Spleen (tissue), 11 donors: ENCODE measurements around the gene STYXL1. TPM values are rescaled to one million over a fixed set of nuclear protein-coding genes. Genes with fewer than 3 reads are reported as not detected.

Experiments used
- DNase-seq: peaks from one replicate; pipeline ENCODE4 v3.0.0-alpha.2; 2020
- H3K27ac ChIP-seq, 8 donors: fragments of 200-600 bp; sonication (generic) in 7 of 8; 1 replicate in 4 of 8; 2 replicates in 4 of 8; pipeline versions ENCODE4 v1.5.0 to v1.8.0; 2016 to 2021; ENCODE audit warnings: inconsistent platforms in 4 of 8, mild to moderate bottlenecking in 4 of 8, moderate library complexity in 1 of 8
- H3K27me3 ChIP-seq, 7 donors: fragments of 200-600 bp; sonication (generic) in 6 of 7; replicated peaks in 1 of 7; 1 replicate in 4 of 7; 2 replicates in 3 of 7; pipeline versions ENCODE4 v1.5.0 to v1.8.0; 2016 to 2021; ENCODE audit warnings: inconsistent platforms in 3 of 7, mild to moderate bottlenecking in 1 of 7
- H3K36me3 ChIP-seq, 6 donors: fragments of 200-600 bp; sonication (generic) in 5 of 6; 1 replicate in 4 of 6; 2 replicates in 2 of 6; pipeline versions ENCODE4 v1.5.0 to v1.8.0; 2016 to 2021; ENCODE audit warnings: inconsistent platforms in 2 of 6
- H3K4me1 ChIP-seq, 6 donors: fragments of 200-600 bp; sonication (generic) in 5 of 6; 1 replicate in 3 of 6; 2 replicates in 3 of 6; pipeline versions ENCODE4 v1.5.0 to v1.8.0; 2016 to 2021; ENCODE audit warnings: inconsistent platforms in 3 of 6
- H3K4me3 ChIP-seq, 8 donors: fragments of 200-600 bp; sonication (generic) in 7 of 8; 1 replicate in 4 of 8; 2 replicates in 4 of 8; pipeline versions ENCODE4 v1.5.0 to v1.8.0; 2016 to 2021; ENCODE audit warnings: inconsistent platforms in 4 of 8, mild to moderate bottlenecking in 4 of 8, moderate library complexity in 2 of 8
- H3K9me3 ChIP-seq, 8 donors: fragments of 200-600 bp; sonication (generic) in 7 of 8; 1 replicate in 4 of 8; 2 replicates in 4 of 8; pipeline versions ENCODE4 v1.5.0 to v1.8.0; 2016 to 2021; ENCODE audit warnings: inconsistent platforms in 4 of 8
- POLR2A ChIP-seq, 3 donors: fragments of 450-650 bp; IDR thresholded peaks; one replicate each; pipeline ENCODE4 v1.5.1; 2017; ENCODE audit warnings: antibody characterized with exemption in 3 of 3, mild to moderate bottlenecking in 1 of 3
- POLR2AphosphoS5 ChIP-seq, 3 donors: sonication (generic); formaldehyde crosslinking; IDR thresholded peaks; one replicate each; pipeline ENCODE4 v1.5.1; 2017; ENCODE audit warnings: antibody characterized with exemption in 3 of 3
- WGBS, 5 donors: extraction: QIAGEN DNeasy Blood & Tissue Kit in 3 of 5; methylation state at CpG; one replicate each; pipeline versions ENCODE4 v1.1.5 to v1.1.7; 2013 to 2018; 5-methylcytosine and 5-hydroxymethylcytosine counted together
- intact Hi-C: fragments of 100-400 bp; cut with DNase I; formaldehyde crosslinking; loops from one replicate; pipeline ENCODE4 v1.15.0; 2023; ENCODE audit warnings: low total_unique reads
- polyA plus RNA-seq, 3 donors: library from polyadenylated mRNA; stranded (reverse); fragments of 200-250 nt; gene quantifications; one replicate each; pipeline ENCODE4 v1.2.1, GENCODE V29; 2013
- total RNA-seq, 7 donors: library from RNA; depleted of rRNA in 3 of 7; stranded (reverse); fragments of >200 nt in 3 of 7; fragmentation: NEBNext Ultra II Directional in 4 of 7; extraction: Animal tissue kit (Norgen Biotek cat#: 25700) in 4 of 7; gene quantifications; one replicate each; pipeline versions ENCODE4 v1.1.0 to v1.2.1, GENCODE V29; 2016 to 2021
- TF ChIP-seq, protein P1 (sequence below), 11 experiments: fragments of 200-600 bp in 7 of 11; fragments of 450-650 bp in 4 of 11; sonication (generic) in 4 of 11; IDR thresholded peaks in 8 of 11; conservative IDR thresholded peaks in 3 of 11; 1 replicate in 7 of 11; 2 replicates in 4 of 11; pipeline versions ENCODE4 v1.4.0 to v1.8.0; 2016 to 2021; ENCODE audit warnings: antibody characterized with exemption in 11 of 11, inconsistent platforms in 4 of 11, mild to moderate bottlenecking in 1 of 11
- donor health status: healthy with polysubstance abuse.
- donor health status: DM: no; HTN: no; CAD: no; lungs with moderate emphysema.
- donor health status: DM: no; HTN: no; CAD: no.
- donor health status: Bipolar disorder and iron deficiency.
- donor health status: healthy.
- donor health status: DM: no; HTN: no; CAD: no.
- donor health status: DM: yes; HTN: yes; CAD: no.

STYXL1 gene
- total and polyA plus RNA-seq, 10 donors, result 18.3 to 60.4 (median 34.4) TPM

DNA sequence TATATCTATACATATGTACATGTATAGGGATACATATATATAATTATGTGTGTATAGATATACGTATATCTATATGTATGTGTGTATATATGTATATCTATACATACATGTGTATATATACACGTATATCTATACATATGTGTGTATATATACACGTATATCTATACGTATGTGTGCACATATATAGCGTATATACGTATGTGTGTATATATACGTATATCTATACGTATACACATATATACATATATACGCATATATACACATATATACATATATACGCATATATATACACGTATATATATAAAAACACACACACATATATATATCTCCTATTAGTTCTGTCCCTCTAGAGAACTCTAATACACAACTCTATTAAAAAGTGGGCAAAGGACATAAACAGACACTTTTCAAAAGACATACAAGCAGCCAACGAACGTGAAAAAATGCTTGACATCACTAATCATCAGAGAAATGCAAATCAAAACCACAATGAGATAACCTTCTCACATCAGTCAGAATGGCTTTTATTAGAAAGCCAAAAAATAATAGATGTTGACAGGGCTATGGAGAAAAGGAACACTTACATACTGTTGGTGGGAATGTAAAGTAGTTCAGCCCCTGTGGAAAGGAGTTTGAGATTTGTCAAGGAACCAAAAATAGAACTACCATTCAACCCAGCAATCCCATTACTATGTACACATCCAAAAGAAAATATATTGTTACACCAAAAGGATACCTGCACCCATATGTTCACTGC, 31.4 kb downstream of the STYXL1 start:
- Histone ChIP-seq H3K9me3 (no peaks in the 10 kb centered on the region), H3K4me3 (no peak overlapping the region), H3K27ac (no peak overlapping the region), H3K27me3 (no peaks in the 10 kb centered on the region), H3K36me3 (peaks cover 0 to 98% (median 28%) of the 10 kb centered on the region in 6 donors), H3K4me1 (peaks cover 0 to 12% (median 7%) of the 10 kb centered on the region in 6 donors)
- 90 to 95% (median 93%) methylated on average over 13 of the region's 13 CpGs for WGBS, 5 donors
- intact Hi-C loops, result no loop called here
- TF ChIP-seq POLR2AphosphoS5 (IDR thresholded peaks at IDR 0.05) (no peak), POLR2A (IDR thresholded peaks at IDR 0.05) (no peak)
- TF ChIP-seq, protein P1, sequence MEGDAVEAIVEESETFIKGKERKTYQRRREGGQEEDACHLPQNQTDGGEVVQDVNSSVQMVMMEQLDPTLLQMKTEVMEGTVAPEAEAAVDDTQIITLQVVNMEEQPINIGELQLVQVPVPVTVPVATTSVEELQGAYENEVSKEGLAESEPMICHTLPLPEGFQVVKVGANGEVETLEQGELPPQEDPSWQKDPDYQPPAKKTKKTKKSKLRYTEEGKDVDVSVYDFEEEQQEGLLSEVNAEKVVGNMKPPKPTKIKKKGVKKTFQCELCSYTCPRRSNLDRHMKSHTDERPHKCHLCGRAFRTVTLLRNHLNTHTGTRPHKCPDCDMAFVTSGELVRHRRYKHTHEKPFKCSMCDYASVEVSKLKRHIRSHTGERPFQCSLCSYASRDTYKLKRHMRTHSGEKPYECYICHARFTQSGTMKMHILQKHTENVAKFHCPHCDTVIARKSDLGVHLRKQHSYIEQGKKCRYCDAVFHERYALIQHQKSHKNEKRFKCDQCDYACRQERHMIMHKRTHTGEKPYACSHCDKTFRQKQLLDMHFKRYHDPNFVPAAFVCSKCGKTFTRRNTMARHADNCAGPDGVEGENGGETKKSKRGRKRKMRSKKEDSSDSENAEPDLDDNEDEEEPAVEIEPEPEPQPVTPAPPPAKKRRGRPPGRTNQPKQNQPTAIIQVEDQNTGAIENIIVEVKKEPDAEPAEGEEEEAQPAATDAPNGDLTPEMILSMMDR (IDR thresholded peaks at IDR 0.05 in 8 of 11, conservative IDR thresholded peaks at IDR 0.05 in 3 of 11), result no peak
- no peak for DNase-seq

DNA sequence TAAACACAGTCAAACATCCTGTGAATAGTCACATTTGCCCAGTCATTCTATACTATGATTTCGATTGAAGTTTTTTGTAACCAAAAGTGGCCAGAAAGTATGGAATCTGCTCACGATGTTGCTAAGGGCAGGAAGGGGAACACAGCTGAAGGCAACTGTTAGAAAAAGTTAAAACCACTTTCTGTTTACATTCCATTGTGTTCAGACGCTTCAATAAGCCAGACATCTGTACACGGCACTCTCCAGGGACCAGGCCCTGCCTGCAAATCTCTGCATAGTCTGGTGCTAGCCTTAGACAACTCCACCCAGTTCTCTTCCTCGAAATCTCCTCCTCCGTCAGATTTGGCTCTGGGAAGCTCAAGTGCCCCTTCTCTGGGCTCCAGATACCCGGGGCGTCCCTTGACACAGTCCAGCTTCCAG, 36.3 kb downstream of the STYXL1 start:
- DNase-seq, result no peak
- WGBS, 5 donors, result 65 to 81% (median 73%) methylated on average over 8 of the region's 8 CpGs
- H3K4me1 ChIP-seq, result peaks cover 0 to 25% (median 19%) of the 10 kb centered on the region in 6 donors

DNA sequence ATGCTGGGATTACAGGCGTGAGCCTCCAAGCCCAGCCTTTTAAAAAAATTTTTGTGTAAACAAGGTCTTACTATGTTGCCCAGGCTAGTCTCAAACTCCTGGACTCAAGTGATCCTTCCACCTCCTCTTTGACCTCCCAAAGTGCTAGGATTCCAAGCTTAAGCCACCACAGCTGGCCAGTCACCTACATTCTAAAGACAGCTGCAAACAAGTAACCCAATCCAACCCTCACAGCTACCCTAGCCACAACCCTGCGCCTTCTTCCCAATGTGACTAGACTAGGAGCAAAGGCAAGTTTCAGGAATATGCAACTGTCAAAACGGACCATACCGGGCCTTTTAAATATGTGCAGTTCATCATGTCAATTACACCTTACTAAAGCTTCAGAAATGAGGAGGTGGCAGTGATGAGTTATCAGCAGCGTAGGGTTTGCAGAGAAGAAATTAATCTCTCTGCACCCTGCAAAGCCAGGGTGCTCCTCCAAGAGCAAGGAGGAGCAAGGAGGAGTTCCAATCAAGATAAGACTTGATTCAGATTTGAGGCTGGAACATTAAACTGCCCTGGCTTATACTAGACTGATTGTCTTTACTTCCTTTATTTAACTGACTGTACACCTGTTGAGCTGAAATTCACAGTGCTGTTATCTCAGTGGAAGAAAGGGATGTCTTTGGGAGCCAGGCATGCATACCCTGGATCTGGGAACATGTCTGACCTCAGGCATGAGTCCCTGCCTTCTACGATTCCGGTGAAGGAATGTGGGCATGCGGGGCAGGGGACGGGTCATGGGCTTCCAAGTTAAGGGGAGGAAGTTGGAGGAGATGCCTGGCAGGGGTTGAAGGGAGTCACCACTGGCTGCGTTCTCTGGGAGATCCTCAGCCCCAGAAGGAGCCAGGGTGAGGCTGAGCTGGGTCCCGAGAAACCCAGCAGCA, 37.9 kb downstream of the STYXL1 start:
- TF ChIP-seq, protein P1 (IDR thresholded peaks at IDR 0.05 in 8 of 11, conservative IDR thresholded peaks at IDR 0.05 in 3 of 11), result no peak
- no peak for TF ChIP-seq POLR2A (IDR thresholded peaks at IDR 0.05)
- peaks cover 0 to 70% (median 20%) of the 10 kb centered on the region in 6 donors for H3K36me3 ChIP-seq
- peaks cover 0 to 25% (median 19%) of the 10 kb centered on the region in 6 donors for H3K4me1 ChIP-seq
- no peak overlapping the region for H3K4me3 ChIP-seq
- H3K27me3 ChIP-seq, result no peaks in the 10 kb centered on the region
- 92 to 95% (median 94%) methylated on average over 11 of the region's 11 CpGs for WGBS, 5 donors
- peak overlapping the region in 3 of 8 donors; percentile 52 to 73 (median 56) for H3K27ac ChIP-seq
- no peaks in the 10 kb centered on the region for H3K9me3 ChIP-seq
- DNase-seq, result no peak
- intact Hi-C loops, result no loop called here

More for the DNA sequence above, 36.3 kb downstream of the STYXL1 start:
- TF ChIP-seq POLR2AphosphoS5 (IDR thresholded peaks at IDR 0.05), result no peak
- no peak for TF ChIP-seq POLR2A (IDR thresholded peaks at IDR 0.05)
- TF ChIP-seq, protein P1 (IDR thresholded peaks at IDR 0.05 in 8 of 11, conservative IDR thresholded peaks at IDR 0.05 in 3 of 11), result no peak
- intact Hi-C loops, result no loop called here
- Histone ChIP-seq H3K4me3 (no peak overlapping the region), H3K27ac (no peak overlapping the region), H3K27me3 (no peaks in the 10 kb centered on the region), H3K36me3 (peaks cover 0 to 69% (median 15%) of the 10 kb centered on the region in 6 donors), H3K9me3 (no peaks in the 10 kb centered on the region)
